ENCODE data around the gene TRPV3. TPM values are rescaled to one million over a fixed set of nuclear protein-coding genes. Genes with fewer than 3 reads are reported as not detected.

TRPV3 gene
- total RNA-seq, 1 experiment from 2014 or later = 1.4 TPM

DNA sequence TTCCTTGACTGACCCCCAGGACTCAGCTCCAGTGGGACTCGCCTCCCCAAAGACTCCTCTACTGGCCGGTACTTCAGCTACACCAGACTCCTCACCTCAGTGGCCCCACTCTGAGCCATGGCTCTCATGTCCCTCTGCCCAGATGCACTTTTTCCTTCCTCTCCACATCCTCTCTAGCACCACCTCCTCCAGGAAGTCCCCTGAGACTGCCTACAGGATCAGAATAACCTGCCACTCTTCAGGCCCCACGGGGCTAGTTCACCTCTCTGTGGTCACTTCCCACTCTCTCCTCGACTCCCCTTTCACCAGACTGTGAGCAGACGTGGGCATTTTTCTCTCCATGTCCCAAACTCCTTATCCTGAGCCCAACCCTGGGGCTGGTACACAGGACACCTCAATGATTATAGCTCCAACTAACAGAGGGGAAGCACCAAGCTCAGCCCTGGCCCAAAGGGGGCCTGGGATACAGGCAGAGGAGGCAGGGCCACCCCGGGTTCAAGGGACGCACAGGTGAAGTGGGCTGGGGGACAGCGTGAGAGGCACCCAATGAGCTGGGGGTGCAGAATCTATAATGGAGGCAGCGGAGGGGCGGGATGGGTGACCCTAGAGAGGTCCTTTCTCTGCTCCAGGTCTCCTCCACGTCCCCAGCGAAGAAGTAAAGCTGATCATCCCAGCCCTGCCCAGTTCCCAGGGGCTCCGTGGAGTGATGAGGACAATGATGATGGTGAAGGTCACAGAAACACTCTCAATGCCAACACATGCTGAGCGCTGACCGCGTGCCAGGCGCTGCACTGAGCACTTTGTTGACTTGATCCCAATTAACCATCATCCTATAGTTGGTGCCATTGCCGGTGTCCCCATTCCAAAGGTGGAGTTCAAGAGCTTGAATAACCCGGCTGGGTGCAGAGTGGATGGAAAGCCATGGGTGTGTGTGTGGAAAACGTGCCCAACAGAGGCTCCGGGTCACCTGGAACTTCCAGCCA, 3.9 kb downstream of the TRPV3 start:
- Histone ChIP-seq H3K79me2 (ENCODE audit: insufficient read depth, low read length) (no peaks in the 10 kb centered on the region), H3K27ac (ENCODE audit: low read depth, low read length) (no peak overlapping the region), H3K4me3 (replicated peaks in 1 of 2; ENCODE audit: low read depth in 1 of 2, low read length in 2 of 2) (no peak overlapping the region), H3K9ac (ENCODE audit: low read length) (no peak overlapping the region), H3K9me2 (ENCODE audit: insufficient read depth) (no peaks in the 10 kb centered on the region), H3K4me2 (ENCODE audit: low read length) (no peak overlapping the region), H3K36me3 (ENCODE audit: control insufficient read depth in 1 of 2, insufficient read depth in 2 of 2, low read length in 2 of 2) (no peaks in the 10 kb centered on the region), H4K20me1 (ENCODE audit: insufficient read depth) (no peaks in the 10 kb centered on the region), H3K4me1 (ENCODE audit: control insufficient read depth in 1 of 2, insufficient read depth in 2 of 2, low read length in 2 of 2) (peaks cover 9 to 17% of the 10 kb centered on the region in 2 experiments), H3K9me3 (ENCODE audit: control insufficient read depth in 1 of 2, insufficient read depth in 1 of 2, low read depth in 1 of 2, low read length in 2 of 2) (no peaks in the 10 kb centered on the region), H2AFZ (ENCODE audit: low read depth, low read length, poor library complexity, severe bottlenecking) (no peak overlapping the region), H3K27me3 (ENCODE audit: insufficient read depth, low read length) (no peaks in the 10 kb centered on the region)
- ATAC-seq = no peak
- ChIA-PET POLR2A (no interaction called here), RAD21 (ENCODE audit: low non-redundant PET in 1 of 2, low total read pairs in 2 of 2, uncharacterized antibody in 2 of 2, unreplicated experiment in 2 of 2) (no interaction called here), CTCF (no interaction called here)
- no TSS peak for BruUV-seq (replicated peaks)
- no peak for DNase-seq (ENCODE audit: low read depth, low spot score)
- intact Hi-C loops (cut with micrococcal nuclease) = no loop called here
- TF ChIP-seq, protein P1, sequence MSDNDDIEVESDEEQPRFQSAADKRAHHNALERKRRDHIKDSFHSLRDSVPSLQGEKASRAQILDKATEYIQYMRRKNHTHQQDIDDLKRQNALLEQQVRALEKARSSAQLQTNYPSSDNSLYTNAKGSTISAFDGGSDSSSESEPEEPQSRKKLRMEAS (IDR thresholded peaks at IDR 0.05) = no peak
- TF ChIP-seq SP1 (IDR thresholded peaks at IDR 0.05; ENCODE audit: low read depth) = no peak
- no peak for TF ChIP-seq POLR2AphosphoS5 (IDR thresholded peaks at IDR 0.05; ENCODE audit: low read depth, low read length)
- no peak for TF ChIP-seq EZH2phosphoT487 (IDR thresholded peaks at IDR 0.05; ENCODE audit: borderline replicate concordance)
- no peak for TF ChIP-seq ZFX (IDR thresholded peaks at IDR 0.05)
- TF ChIP-seq TCF7L2 (IDR thresholded peaks at IDR 0.05; ENCODE audit: borderline replicate concordance, extremely low read depth, insufficient read depth, insufficient read length) = no peak
- TF ChIP-seq, protein P2, sequence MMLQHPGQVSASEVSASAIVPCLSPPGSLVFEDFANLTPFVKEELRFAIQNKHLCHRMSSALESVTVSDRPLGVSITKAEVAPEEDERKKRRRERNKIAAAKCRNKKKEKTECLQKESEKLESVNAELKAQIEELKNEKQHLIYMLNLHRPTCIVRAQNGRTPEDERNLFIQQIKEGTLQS (IDR thresholded peaks at IDR 0.05) = no peak
- no peak for TF ChIP-seq CBX3 (IDR thresholded peaks at IDR 0.05; ENCODE audit: low read depth)
- no peak for TF ChIP-seq EGR1 (IDR thresholded peaks at IDR 0.05; ENCODE audit: low read depth)
- no peak for TF ChIP-seq POLR2A (IDR thresholded peaks at IDR 0.05; ENCODE audit: borderline replicate concordance, extremely low read depth, insufficient read depth, insufficient read length)
- TF ChIP-seq JUND (IDR thresholded peaks at IDR 0.05) = no peak
- TF ChIP-seq, protein P3, sequence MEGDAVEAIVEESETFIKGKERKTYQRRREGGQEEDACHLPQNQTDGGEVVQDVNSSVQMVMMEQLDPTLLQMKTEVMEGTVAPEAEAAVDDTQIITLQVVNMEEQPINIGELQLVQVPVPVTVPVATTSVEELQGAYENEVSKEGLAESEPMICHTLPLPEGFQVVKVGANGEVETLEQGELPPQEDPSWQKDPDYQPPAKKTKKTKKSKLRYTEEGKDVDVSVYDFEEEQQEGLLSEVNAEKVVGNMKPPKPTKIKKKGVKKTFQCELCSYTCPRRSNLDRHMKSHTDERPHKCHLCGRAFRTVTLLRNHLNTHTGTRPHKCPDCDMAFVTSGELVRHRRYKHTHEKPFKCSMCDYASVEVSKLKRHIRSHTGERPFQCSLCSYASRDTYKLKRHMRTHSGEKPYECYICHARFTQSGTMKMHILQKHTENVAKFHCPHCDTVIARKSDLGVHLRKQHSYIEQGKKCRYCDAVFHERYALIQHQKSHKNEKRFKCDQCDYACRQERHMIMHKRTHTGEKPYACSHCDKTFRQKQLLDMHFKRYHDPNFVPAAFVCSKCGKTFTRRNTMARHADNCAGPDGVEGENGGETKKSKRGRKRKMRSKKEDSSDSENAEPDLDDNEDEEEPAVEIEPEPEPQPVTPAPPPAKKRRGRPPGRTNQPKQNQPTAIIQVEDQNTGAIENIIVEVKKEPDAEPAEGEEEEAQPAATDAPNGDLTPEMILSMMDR (IDR thresholded peaks at IDR 0.05 in 2 of 3, conservative IDR thresholded peaks at IDR 0.05 in 1 of 3; ENCODE audit: borderline replicate concordance in 1 of 3, insufficient read depth in 1 of 3, low read depth in 2 of 3, low read length in 2 of 3) = no peak
- TF ChIP-seq, protein P4, sequence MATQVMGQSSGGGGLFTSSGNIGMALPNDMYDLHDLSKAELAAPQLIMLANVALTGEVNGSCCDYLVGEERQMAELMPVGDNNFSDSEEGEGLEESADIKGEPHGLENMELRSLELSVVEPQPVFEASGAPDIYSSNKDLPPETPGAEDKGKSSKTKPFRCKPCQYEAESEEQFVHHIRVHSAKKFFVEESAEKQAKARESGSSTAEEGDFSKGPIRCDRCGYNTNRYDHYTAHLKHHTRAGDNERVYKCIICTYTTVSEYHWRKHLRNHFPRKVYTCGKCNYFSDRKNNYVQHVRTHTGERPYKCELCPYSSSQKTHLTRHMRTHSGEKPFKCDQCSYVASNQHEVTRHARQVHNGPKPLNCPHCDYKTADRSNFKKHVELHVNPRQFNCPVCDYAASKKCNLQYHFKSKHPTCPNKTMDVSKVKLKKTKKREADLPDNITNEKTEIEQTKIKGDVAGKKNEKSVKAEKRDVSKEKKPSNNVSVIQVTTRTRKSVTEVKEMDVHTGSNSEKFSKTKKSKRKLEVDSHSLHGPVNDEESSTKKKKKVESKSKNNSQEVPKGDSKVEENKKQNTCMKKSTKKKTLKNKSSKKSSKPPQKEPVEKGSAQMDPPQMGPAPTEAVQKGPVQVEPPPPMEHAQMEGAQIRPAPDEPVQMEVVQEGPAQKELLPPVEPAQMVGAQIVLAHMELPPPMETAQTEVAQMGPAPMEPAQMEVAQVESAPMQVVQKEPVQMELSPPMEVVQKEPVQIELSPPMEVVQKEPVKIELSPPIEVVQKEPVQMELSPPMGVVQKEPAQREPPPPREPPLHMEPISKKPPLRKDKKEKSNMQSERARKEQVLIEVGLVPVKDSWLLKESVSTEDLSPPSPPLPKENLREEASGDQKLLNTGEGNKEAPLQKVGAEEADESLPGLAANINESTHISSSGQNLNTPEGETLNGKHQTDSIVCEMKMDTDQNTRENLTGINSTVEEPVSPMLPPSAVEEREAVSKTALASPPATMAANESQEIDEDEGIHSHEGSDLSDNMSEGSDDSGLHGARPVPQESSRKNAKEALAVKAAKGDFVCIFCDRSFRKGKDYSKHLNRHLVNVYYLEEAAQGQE (IDR thresholded peaks at IDR 0.05; ENCODE audit: low read depth) = no peak
- TF ChIP-seq RAD21 (IDR thresholded peaks at IDR 0.05; ENCODE audit: low read depth) = no peak
- no peak for TF ChIP-seq SRF (IDR thresholded peaks at IDR 0.05; ENCODE audit: low read depth)
- TF ChIP-seq ELF1 (IDR thresholded peaks at IDR 0.05; ENCODE audit: borderline replicate concordance, low read depth) = no peak
- TF ChIP-seq ZNF274 (IDR thresholded peaks at IDR 0.05; ENCODE audit: low read depth, low read length) = no peak
- TF ChIP-seq, protein P5, sequence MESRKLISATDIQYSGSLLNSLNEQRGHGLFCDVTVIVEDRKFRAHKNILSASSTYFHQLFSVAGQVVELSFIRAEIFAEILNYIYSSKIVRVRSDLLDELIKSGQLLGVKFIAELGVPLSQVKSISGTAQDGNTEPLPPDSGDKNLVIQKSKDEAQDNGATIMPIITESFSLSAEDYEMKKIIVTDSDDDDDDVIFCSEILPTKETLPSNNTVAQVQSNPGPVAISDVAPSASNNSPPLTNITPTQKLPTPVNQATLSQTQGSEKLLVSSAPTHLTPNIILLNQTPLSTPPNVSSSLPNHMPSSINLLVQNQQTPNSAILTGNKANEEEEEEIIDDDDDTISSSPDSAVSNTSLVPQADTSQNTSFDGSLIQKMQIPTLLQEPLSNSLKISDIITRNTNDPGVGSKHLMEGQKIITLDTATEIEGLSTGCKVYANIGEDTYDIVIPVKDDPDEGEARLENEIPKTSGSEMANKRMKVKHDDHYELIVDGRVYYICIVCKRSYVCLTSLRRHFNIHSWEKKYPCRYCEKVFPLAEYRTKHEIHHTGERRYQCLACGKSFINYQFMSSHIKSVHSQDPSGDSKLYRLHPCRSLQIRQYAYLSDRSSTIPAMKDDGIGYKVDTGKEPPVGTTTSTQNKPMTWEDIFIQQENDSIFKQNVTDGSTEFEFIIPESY (IDR thresholded peaks at IDR 0.05; ENCODE audit: extremely low read depth, insufficient replicate concordance, low read length) = no peak
- no peak for TF ChIP-seq SIN3A (IDR thresholded peaks at IDR 0.05; ENCODE audit: low read depth)

All from HCT116 (cell line).